NCI-H2081 treated with DMSO at 0.1 percent for 48 hours (cell line): ENCODE data around the gene TBC1D13.
"Not testable (repeated sequence)": the region's sequence is repeated elsewhere in the genome, so short reads cannot be mapped to it uniquely, and the experiment has no call there.

ENCODE experiments used
- DNase-seq: peaks from one replicate; lab custom pipeline; 2025; lab: John Stamatoyannopoulos, UW

Gene TBC1D13

GRCh38 chr9:128786681-128787601 is at the start of gene TBC1D13:
Gene TBC1D13, plus strand, starts transcription at chr9:128787253. Its CDS starts 101 bp downstream, at chr9:128787354.
- peak; percentile 3 for DNase-seq

GRCh38 chr9:128742401-128742800 is 44.7 kb upstream of the TBC1D13 start:
- no peak for DNase-seq

GRCh38 chr9:128743421-128743820 is 43.6 kb upstream of the TBC1D13 start:
- DNase-seq = no peak

- no peak for DNase-seq
Measured at GRCh38 chr9:128747241-128747640, 39.8 kb upstream of the TBC1D13 start.

- DNase-seq = no peak
Measured at GRCh38 chr9:128750926-128751595, 36.0 kb upstream of the TBC1D13 start.

GRCh38 chr9:128753627-128754026 is 33.4 kb upstream of the TBC1D13 start:
- no peak for DNase-seq

GRCh38 chr9:128757602-128758001 is 29.5 kb upstream of the TBC1D13 start:
- DNase-seq = no peak

- DNase-seq = no peak
Measured at GRCh38 chr9:128762671-128763449, 24.2 kb upstream of the TBC1D13 start.

GRCh38 chr9:128764361-128764760 is 22.7 kb upstream of the TBC1D13 start:
- no peak for DNase-seq

- DNase-seq = no peak
Measured at GRCh38 chr9:128765499-128765898, 21.6 kb upstream of the TBC1D13 start.

GRCh38 chr9:128768606-128769005 is 18.4 kb upstream of the TBC1D13 start:
- no peak for DNase-seq

GRCh38 chr9:128770286-128771030 is 16.6 kb upstream of the TBC1D13 start:
- DNase-seq = no peak

GRCh38 chr9:128771094-128771721 is 15.8 kb upstream of the TBC1D13 start:
- no peak for DNase-seq

- DNase-seq = peak; percentile 34
Measured at GRCh38 chr9:128771745-128772519, 15.1 kb upstream of the TBC1D13 start, which contains the start of gene ZER1. Gene ZER1, minus strand, starts transcription at chr9:128771927. Its CDS starts 16,362 bp downstream, at chr9:128755565.

- no peak for DNase-seq
Measured at GRCh38 chr9:128773049-128773448, 14.0 kb upstream of the TBC1D13 start.

GRCh38 chr9:128774804-128775203 is 12.2 kb upstream of the TBC1D13 start:
- DNase-seq = no peak

- DNase-seq = not testable (repeated sequence)
Measured at GRCh38 chr9:128780093-128780492, 7.0 kb upstream of the TBC1D13 start.

GRCh38 chr9:128781187-128782070 is 5.6 kb upstream of the TBC1D13 start:
- no peak for DNase-seq

- no peak for DNase-seq
Measured at GRCh38 chr9:128782669-128783068, 4.4 kb upstream of the TBC1D13 start.
